NCI-H446 (cell line): ENCODE results near the gene PRAF2.

Experiments
- DNase-seq, 2 experiments: peaks; one replicate each; lab custom pipeline; 2025; lab: John Stamatoyannopoulos, UW

PRAF2 gene

DNA sequence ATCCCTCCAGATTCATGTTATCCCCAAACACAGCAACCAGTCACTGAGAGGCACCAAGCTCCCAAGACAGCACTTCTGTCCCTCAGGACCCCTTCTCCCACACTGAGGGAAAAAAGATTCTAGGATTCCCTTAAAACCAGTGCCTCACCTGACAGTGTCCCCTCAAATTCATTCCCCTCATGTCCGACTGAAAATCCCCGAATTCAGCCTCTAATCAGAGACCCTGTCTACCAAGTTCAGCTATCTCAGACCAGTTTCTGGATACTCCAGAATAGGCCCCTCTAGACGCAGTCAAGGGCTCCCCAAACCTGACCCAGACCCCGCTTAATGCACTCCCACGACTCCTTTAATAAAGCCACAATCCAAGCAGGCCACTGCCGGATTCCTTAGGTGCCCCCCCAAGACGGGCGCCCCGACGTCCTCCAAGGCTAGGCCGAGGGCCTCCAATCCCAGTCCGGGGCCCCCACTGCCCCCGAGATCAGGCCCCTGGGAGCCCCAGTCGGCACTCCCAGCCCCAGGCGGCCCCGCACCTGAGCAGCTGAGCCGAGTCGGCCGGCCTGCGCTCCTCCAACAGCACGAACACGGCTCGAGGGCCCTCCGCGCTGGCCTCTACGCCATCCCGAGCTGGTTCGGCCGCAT is 31.1 kb downstream of the PRAF2 start:
- DNase-seq = no peak

DNA sequence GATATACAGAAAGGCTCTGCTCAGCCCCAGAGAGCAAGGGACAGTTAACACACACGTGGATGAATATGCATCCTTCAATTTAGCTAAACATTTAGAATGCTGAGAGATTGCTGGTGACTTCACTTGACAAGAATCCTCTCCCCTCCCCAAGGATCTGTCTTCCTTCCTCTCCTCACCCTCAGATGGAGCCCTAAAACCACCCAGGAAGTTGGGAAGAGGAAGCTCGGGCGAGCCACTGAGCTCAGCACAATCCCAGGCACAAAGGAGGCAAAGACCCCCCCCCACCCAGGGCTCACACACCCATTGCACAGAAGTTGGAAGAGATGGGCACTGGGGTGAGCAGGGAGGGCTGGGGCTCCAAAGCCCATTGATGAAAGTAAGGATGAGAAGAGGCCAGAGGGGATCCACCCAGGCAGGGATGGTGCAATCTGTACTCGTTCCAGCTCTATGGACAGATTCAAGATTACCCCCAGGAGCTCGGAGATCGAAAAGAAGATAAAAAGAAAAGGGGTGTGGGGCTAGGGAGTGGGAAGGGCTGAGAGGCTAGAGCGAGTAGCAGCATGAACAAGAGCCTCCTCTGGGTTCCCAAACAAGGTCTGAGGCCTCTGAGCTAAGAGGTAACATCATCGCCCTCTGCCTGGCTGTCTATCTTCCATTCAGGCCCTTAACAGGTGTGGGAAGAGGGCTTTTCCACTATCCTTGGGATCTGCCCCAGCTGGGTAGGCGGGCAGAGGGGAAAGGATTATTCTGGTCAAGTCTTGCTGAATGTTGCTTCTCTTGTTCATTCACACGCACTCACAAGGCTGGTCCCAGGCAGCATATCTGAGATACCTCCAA is 31.8 kb downstream of the PRAF2 start:
- DNase-seq = no peak

DNA sequence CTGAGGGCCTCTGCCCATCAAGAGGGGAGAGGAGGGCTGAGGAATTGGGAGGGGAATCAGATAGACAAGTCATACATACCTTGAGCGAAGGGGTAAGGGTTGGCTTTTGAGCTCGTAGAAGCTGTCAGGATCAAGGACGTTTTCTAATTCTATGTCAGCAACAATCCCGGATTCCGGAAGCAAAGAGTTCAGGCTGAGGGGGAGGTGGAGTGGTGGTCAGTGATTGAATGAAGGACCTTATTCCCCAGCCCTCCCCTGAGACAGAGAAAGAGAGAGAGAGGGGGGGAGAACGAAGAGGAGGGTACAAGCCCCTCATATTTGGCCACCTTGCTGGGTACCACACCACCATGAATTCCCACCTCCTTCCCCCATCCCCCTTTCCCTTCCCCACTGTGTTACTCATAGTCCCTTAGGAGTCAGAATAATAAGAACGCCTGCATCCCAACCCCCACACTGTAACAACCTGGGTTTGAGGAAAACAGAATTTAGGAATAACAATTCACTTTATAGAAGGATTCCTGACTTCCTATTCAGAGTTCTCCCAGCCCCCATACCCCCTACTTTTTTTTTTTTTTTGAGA is 33.3 kb downstream of the PRAF2 start:
- DNase-seq = no peak

DNA sequence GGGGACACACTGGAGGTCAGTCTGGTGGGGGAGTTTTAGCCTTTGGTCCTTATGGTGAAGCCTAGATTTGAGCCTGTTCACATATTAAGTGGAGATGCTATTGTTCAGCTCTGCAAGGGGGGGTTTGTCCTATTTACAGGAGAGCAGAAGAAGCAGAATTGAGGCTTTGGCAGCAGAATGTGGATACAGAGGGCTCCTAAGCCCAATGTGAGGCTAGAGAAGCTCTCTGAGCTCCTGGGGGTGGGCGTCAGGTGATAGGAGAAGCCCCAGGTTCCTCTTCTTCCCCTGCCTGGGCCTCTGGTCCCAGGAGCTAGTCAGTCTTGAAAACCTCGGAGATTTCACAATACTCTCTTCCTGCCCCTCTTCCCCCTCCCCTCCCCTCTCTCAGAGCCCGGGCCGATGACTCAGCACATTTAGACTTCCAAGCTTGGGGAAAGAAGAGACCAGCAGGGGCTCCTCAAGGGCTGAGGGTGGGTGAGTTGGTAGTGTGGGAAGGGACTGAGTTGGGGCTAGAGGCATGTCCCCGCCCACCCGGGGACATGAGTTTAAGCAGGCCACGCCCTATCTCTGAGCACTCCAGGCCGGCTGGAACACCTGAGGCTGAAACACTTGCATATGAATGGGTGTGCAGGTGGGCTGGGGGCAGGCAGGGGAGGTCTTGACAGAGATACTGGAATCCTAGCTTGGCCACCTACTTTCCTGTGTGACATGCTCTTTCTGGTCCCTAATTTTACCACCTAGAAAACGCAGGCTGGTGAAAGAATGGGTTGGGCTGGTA is 34.0 kb downstream of the PRAF2 start:
- peak in 1 of 2 experiments; percentile 47 for DNase-seq

DNA sequence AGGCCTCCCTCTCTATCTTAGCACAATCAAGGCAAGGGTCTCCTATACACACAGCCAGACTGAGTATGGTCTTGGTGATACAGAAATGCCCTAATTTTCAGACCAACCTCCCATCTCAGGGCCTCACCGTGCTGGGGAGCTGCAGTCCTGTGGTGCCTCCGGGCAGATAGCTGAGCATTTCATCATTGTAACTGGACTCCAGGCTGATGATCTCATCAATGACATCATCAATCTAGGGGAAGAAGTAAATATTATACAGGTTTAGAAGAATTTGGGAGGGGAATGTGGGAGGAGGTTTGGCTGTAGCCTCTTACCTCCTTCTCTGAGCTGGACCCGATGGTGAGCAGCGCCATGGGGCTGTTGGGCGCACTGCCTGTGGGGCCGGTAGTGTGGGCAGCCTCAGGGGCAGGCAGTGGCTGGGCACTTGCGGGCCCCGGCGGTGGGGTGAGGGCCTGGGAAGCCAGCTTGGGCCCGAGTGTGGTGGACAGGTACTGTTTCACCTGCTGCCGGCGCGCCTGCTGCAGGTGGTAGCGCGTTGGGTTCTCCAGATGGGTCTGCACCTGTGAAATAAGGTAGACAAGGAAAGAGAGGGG is 35.8 kb downstream of the PRAF2 start:
- no peak for DNase-seq

DNA sequence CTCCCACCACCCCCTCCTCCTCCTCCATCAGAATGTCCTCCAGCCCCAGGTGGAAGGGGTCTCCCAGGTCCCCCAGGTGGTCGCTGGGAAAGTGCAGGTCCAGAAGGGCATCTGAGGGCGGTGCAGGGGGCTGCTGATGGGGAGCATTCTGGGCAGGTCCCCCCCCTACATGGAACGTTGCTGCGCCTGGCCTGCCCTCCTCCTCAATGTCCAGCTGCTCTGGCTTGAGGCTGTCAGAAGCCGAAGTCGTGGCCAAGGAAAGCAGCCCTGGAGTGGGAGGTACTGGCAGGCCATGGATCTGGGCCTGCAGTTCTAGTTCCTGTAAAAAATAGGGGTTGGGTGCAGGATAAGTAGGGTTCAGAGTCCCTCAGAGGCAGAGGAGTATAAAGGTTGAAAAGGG is 43.5 kb downstream of the PRAF2 start:
- no peak for DNase-seq

DNA sequence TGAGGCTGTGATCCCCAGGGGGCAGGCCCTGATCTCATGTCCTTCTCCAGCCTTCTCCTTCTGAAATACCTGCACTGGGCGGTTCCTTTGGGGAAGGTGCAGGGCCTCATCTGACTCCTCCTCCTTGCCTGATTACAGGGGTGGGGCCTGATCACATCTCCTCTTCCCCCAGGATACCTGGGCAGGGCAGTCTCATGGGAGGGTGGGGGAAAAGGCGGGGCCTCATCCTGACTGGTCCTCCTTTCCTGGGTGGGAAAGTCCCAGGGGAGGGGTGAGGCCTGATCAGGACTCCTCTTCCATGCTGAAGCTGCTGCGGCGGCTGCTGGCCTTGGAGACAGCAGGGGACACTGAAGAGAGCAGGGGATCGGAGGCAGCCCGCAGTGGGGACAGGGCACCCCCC is 43.9 kb downstream of the PRAF2 start:
- no peak for DNase-seq
